Peyer's patch (tissue), 4 donors: Measurements from ENCODE around the gene CFAP97. TPM values are rescaled to one million over a fixed set of nuclear protein-coding genes. Genes with fewer than 3 reads are reported as not detected.

Experiments used
- DNase-seq, 3 donors: peaks; one replicate each; pipeline ENCODE4 v3.0.0-alpha.2; 2017 to 2019
- H3K27ac ChIP-seq, 4 donors: fragments of 200-600 bp; sonication (generic); one replicate each; pipeline ENCODE4 v1.5.1; 2016 to 2019
- H3K27me3 ChIP-seq, 2 donors: fragments of 200-600 bp; sonication (generic); one replicate each; pipeline ENCODE4 v1.5.1; 2019
- H3K36me3 ChIP-seq, 3 donors: fragments of 200-600 bp; sonication (generic); one replicate each; pipeline ENCODE4 v1.5.1; 2016 to 2019
- H3K4me1 ChIP-seq, 4 donors: fragments of 200-600 bp; sonication (generic); one replicate each; pipeline ENCODE4 v1.5.1; 2016 to 2019
- H3K4me3 ChIP-seq, 4 donors: fragments of 200-600 bp; sonication (generic); 1 replicate in 3 of 4; 2 replicates in 1 of 4; pipeline ENCODE4 v1.5.1; 2016 to 2019; ENCODE audit warnings: mild to moderate bottlenecking in 1 of 4
- H3K9me3 ChIP-seq, 4 donors: fragments of 200-600 bp; sonication (generic); one replicate each; pipeline ENCODE4 v1.5.1; 2016 to 2019; ENCODE audit warnings: mild to moderate bottlenecking in 1 of 4
- CTCF ChIP-seq, 6 experiments: fragments of 450-650 bp in 4 of 6; fragments of 200-600 bp in 2 of 6; sonication (generic) in 1 of 6; IDR thresholded peaks; one replicate each; pipeline ENCODE4 v1.5.1; 2017 to 2019; ENCODE audit warnings: antibody characterized with exemption in 6 of 6, mild to moderate bottlenecking in 3 of 6, moderate library complexity in 1 of 6
- POLR2A ChIP-seq, 2 donors: fragments of 450-650 bp; IDR thresholded peaks; one replicate each; pipeline ENCODE4 v1.5.1; 2017; ENCODE audit warnings: antibody characterized with exemption in 2 of 2, mild to moderate bottlenecking in 2 of 2, moderate library complexity in 2 of 2
- total RNA-seq, 4 donors: library from RNA; depleted of rRNA; stranded (reverse); fragments of >200 nt; gene quantifications; one replicate each; pipeline ENCODE4 v1.1.0, GENCODE V29; 2016

Gene CFAP97
- total RNA-seq, 4 donors from 2014 or later: 10.9 to 32.2 (median 12.7) TPM

- Histone ChIP-seq H3K4me3 (no peak overlapping the region), H3K27ac (no peak overlapping the region), H3K9me3 (no peaks in the 10 kb centered on the region), H3K36me3 (peaks cover 0 to 2% (median 0%) of the 10 kb centered on the region in 3 donors), H3K4me1 (no peaks in the 10 kb centered on the region), H3K27me3 (no peaks in the 10 kb centered on the region)
- no peak for DNase-seq
- TF ChIP-seq POLR2A (IDR thresholded peaks at IDR 0.05): no peak
- no peak for TF ChIP-seq CTCF (IDR thresholded peaks at IDR 0.05)
Measured at GRCh38 chr4:185182239-185182638, 21.6 kb downstream of the CFAP97 start.

DNA sequence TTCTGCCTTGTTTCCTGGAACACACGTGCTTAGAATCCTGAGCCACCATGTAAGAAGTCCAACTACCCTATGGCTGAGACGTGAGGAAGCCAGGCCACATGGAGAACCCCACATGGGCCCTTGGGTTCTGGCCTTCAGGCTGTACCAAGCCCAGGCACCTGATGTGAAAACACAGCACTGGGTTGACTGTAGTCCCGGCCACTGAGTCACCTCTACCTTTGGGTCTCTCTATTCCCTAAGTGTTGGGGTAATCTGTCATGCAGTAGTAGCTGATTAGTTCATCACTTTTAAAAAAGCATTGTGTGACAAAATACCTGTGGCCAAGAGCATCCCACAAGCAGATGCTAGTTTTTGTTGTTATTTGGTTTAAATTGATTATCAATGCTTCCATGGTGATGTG, 24.3 kb downstream of the CFAP97 start:
- Histone ChIP-seq H3K27ac (no peak overlapping the region), H3K9me3 (no peaks in the 10 kb centered on the region), H3K36me3 (peaks cover 0 to 11% (median 0%) of the 10 kb centered on the region in 3 donors), H3K4me3 (no peak overlapping the region), H3K4me1 (no peaks in the 10 kb centered on the region), H3K27me3 (no peaks in the 10 kb centered on the region)
- no peak for DNase-seq
- TF ChIP-seq CTCF (IDR thresholded peaks at IDR 0.05) (no peak), POLR2A (IDR thresholded peaks at IDR 0.05) (no peak)

- TF ChIP-seq CTCF (IDR thresholded peaks at IDR 0.05): no peak
- no peak for TF ChIP-seq POLR2A (IDR thresholded peaks at IDR 0.05)
- Histone ChIP-seq H3K4me1 (no peaks in the 10 kb centered on the region), H3K9me3 (no peaks in the 10 kb centered on the region), H3K4me3 (no peak overlapping the region), H3K36me3 (peaks cover 0 to 19% (median 0%) of the 10 kb centered on the region in 3 donors), H3K27ac (no peak overlapping the region), H3K27me3 (no peaks in the 10 kb centered on the region)
- DNase-seq: no peak
Measured at GRCh38 chr4:185171373-185172071, 32.3 kb downstream of the CFAP97 start.

DNA sequence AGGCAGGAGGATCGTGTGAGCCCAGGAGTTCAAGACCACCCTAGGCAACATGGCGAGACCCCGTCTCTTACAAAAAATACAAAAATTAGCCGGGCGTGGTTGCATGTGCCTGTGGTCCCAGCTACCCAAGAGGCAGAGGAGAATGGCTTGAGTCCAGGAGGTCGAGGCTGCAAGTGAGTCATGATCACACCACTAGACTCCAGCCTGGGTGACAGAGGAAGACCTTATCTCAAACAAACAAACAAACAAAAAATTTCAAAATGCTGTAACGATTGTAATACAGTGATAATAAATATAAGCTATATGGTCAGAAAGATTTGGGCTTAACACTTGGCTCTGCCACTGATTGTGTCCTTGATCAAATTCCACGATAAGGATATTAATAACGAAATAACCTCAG, 36.6 kb downstream of the CFAP97 start:
- TF ChIP-seq POLR2A (IDR thresholded peaks at IDR 0.05): no peak
- TF ChIP-seq CTCF (IDR thresholded peaks at IDR 0.05): no peak
- DNase-seq: no peak
- Histone ChIP-seq H3K4me1 (no peaks in the 10 kb centered on the region), H3K27ac (no peak overlapping the region), H3K4me3 (no peak overlapping the region), H3K27me3 (no peaks in the 10 kb centered on the region), H3K36me3 (peaks cover 0 to 21% (median 0%) of the 10 kb centered on the region in 3 donors), H3K9me3 (no peaks in the 10 kb centered on the region)

DNA sequence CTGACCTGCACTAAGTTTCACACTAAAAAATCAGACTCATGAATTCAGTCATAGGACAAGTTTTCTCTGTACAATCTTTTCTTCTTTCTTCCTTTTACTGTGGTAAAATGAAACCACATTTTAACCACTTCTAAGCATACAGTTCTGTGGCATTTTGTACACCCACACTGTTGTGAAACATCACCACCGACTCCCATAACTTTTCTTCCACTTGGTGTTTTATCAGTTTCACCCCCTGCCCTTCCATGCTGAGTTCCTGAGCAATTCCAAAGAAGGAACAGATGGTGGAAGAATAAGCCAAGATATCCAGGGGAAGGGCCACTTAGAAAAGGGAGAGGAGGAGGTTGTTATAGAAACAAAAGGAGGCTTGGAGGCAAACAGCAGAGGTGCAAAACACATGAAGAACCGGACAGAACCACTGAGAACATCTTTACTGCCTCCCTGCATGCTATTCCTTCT, 38.2 kb downstream of the CFAP97 start:
- Histone ChIP-seq H3K36me3 (peaks cover 0 to 32% (median 0%) of the 10 kb centered on the region in 3 donors), H3K27me3 (no peaks in the 10 kb centered on the region), H3K4me3 (no peak overlapping the region), H3K4me1 (no peaks in the 10 kb centered on the region), H3K9me3 (no peaks in the 10 kb centered on the region), H3K27ac (no peak overlapping the region)
- TF ChIP-seq CTCF (IDR thresholded peaks at IDR 0.05): no peak
- TF ChIP-seq POLR2A (IDR thresholded peaks at IDR 0.05): no peak
- no peak for DNase-seq
